ENCODE measurements around the gene GTF3A. TPM values are rescaled to one million over a fixed set of nuclear protein-coding genes. Genes with fewer than 3 reads are reported as not detected.

The GTF3A gene
- total RNA-seq, 2 donors from 2014 or later: 54.7 to 94.2 TPM

DNA sequence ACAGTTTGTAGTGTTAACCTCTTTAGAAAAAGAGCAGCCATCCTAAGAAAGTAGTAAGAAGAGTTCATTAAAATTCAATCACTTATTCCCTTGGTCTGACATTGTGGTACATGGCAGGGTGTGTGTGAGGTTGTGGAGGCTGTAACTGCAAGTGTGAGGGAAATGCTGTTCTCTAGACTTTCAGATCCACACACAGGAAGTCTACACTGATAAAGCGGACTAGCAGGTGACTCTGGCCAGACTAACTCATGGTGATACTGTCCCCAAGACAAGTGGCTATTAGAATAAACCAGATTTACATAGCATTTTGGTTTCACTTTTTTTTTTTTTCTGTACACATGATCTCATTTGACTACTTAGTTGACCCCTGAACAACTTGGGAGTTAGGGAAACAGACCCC, 16.0 kb downstream of the GTF3A start:
- no peak overlapping the region for H3K4me3 ChIP-seq
- TF ChIP-seq CTCF (IDR thresholded peaks at IDR 0.05) (no peak), POLR2A (IDR thresholded peaks at IDR 0.05) (no peak)
- H3K36me3 ChIP-seq (replicated peaks in 1 of 2; ENCODE audit: insufficient read depth in 1 of 2, low read depth in 2 of 2): peaks cover 0 to 13% of the 10 kb centered on the region in 2 donors
- WGBS, 2 donors: 73 to 86% methylated on average over 1 of the region's 1 CpG
- H3K27ac ChIP-seq: no peak overlapping the region
- no peaks in the 10 kb centered on the region for H3K9me3 ChIP-seq
- DNase-seq: no peak
- ATAC-seq: no peak
- intact Hi-C loops (cut with DNase I): no loop called here
- H3K27me3 ChIP-seq: no peaks in the 10 kb centered on the region
- no peaks in the 10 kb centered on the region for H3K4me1 ChIP-seq

DNA sequence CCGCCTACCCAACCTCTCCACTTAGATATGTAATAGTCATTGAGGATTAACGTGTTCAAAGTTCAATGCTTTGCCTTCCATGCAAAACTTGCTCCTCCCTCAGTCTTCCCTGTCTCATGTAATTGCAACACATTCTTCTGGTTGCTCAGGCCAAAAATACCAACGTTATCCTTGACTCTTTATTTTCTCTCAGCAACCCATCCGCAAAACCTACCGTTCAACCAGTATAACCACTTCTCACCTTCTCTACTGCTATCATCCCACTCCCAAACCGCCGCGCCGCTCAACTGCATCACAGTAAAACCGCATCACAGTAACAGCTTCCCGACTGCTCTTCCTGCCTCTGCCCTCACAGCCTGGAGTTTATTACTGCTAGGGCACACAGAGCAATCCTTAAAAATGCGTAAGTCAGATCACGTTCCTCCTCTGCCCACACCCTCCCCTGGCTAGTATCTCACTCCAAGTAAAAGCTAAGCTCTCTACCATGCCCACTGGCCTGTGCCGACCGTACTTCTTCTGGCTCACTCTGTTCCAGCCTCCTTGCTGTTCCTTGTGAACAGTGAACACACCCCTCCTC, 17.7 kb downstream of the GTF3A start:
- Histone ChIP-seq H3K9me3 (no peaks in the 10 kb centered on the region), H3K27ac (no peak overlapping the region), H3K4me3 (no peak overlapping the region), H3K36me3 (replicated peaks in 1 of 2; ENCODE audit: insufficient read depth in 1 of 2, low read depth in 2 of 2) (peaks cover 0 to 5% of the 10 kb centered on the region in 2 donors), H3K27me3 (no peaks in the 10 kb centered on the region), H3K4me1 (peaks cover 1% of the 10 kb centered on the region)
- ATAC-seq (no peak), DNase-seq (no peak)
- intact Hi-C loops (cut with DNase I): no loop called here
- 62 to 78% methylated on average over 15 of the region's 15 CpGs for WGBS, 2 donors
- TF ChIP-seq POLR2A (IDR thresholded peaks at IDR 0.05) (no peak), CTCF (IDR thresholded peaks at IDR 0.05) (no peak)

- Histone ChIP-seq H3K4me1 (peaks cover 8% of the 10 kb centered on the region), H3K4me3 (no peak overlapping the region), H3K27ac (no peak overlapping the region), H3K27me3 (no peaks in the 10 kb centered on the region), H3K36me3 (replicated peaks in 1 of 2; ENCODE audit: insufficient read depth in 1 of 2, low read depth in 2 of 2) (peaks cover 0 to 5% of the 10 kb centered on the region in 2 donors), H3K9me3 (no peaks in the 10 kb centered on the region)
- no peak for TF ChIP-seq POLR2A (IDR thresholded peaks at IDR 0.05)
- no peak for TF ChIP-seq CTCF (IDR thresholded peaks at IDR 0.05)
- no peak for ATAC-seq
- DNase-seq: no peak
- intact Hi-C loops (cut with DNase I): no loop called here
- 87 to 96% methylated on average over 7 of the region's 7 CpGs for WGBS, 2 donors
These were observed 18.4 kb downstream of the GTF3A start for GRCh38 chr13:27442797-27443196.

- Histone ChIP-seq H3K36me3 (replicated peaks in 1 of 2; ENCODE audit: insufficient read depth in 1 of 2, low read depth in 2 of 2) (no peaks in the 10 kb centered on the region), H3K4me3 (no peak overlapping the region), H3K27ac (peak overlapping the region in 1 of 4 donors; percentile 8), H3K27me3 (no peaks in the 10 kb centered on the region), H3K9me3 (no peaks in the 10 kb centered on the region), H3K4me1 (peaks cover 30% of the 10 kb centered on the region)
- WGBS, 2 donors: 46 to 70% methylated on average over 7 of the region's 7 CpGs
- DNase-seq (no peak), ATAC-seq (no peak)
- intact Hi-C loops (cut with DNase I): no loop called here
- TF ChIP-seq POLR2A (IDR thresholded peaks at IDR 0.05) (no peak), CTCF (IDR thresholded peaks at IDR 0.05) (no peak)
These were observed 22.7 kb downstream of the GTF3A start for GRCh38 chr13:27446986-27447583.

GRCh38 chr13:27448308-27448707, 23.9 kb downstream of the GTF3A start:
- no peak for DNase-seq
- no peaks in the 10 kb centered on the region for H3K9me3 ChIP-seq
- intact Hi-C loops (cut with DNase I): no loop called here
- H3K27ac ChIP-seq: peak overlapping the region in 2 of 4 donors; percentile 99
- no peak for ATAC-seq
- TF ChIP-seq CTCF (IDR thresholded peaks at IDR 0.05) (no peak), POLR2A (IDR thresholded peaks at IDR 0.05) (no peak)
- no peaks in the 10 kb centered on the region for H3K27me3 ChIP-seq
- peaks cover 30% of the 10 kb centered on the region for H3K4me1 ChIP-seq
- no peaks in the 10 kb centered on the region for H3K36me3 ChIP-seq (replicated peaks in 1 of 2; ENCODE audit: insufficient read depth in 1 of 2, low read depth in 2 of 2)
- 49 to 61% methylated on average over 4 of the region's 4 CpGs for WGBS, 2 donors
- H3K4me3 ChIP-seq: no peak overlapping the region

Data from body of pancreas (tissue), 4 donors.